ENCODE measurements around the gene HOXC13. TPM values are rescaled to one million over a fixed set of nuclear protein-coding genes. Genes with fewer than 3 reads are reported as not detected.

Gene HOXC13
- total RNA-seq, 2 experiments from 2014 or later, result not detected

GRCh38 chr12:53944209-53944608 is 5.6 kb downstream of the HOXC13 start:
- no peak overlapping the region for H3K27ac Mint-ChIP-seq
- intact Hi-C loops (cut with DNase I, micrococcal nuclease), result no loop called here
- Histone ChIP-seq H3K9me3 (ENCODE audit: control insufficient read depth in 1 of 2, insufficient read depth in 1 of 2, low read length in 2 of 2) (peaks cover 0 to 24% of the 10 kb centered on the region in 2 experiments), H3K27me3 (ENCODE audit: control insufficient read depth in 1 of 2, insufficient read depth in 2 of 2, low read length in 2 of 2) (peaks cover 88 to 97% of the 10 kb centered on the region in 2 experiments), H3K27ac (ENCODE audit: low read depth in 1 of 2, low read length in 2 of 2) (no peak overlapping the region), H3K4me3 (ENCODE audit: low read length) (no peak overlapping the region), H3K4me1 (ENCODE audit: insufficient read depth, low read length) (peaks cover 7% of the 10 kb centered on the region), H3K36me3 (ENCODE audit: insufficient read depth, low read length) (no peaks in the 10 kb centered on the region)
- H3K4me3 Mint-ChIP-seq, result no peak overlapping the region
- ATAC-seq (ENCODE audit: poor library complexity) (no peak), DNase-seq (no peak)
- H3K27me3 Mint-ChIP-seq, result peaks cover 95% of the 10 kb centered on the region
- CTCF ChIA-PET, result no interaction called here
- TF ChIP-seq CTCF (IDR thresholded peaks at IDR 0.05), result no peak
- no peaks in the 10 kb centered on the region for H3K36me3 Mint-ChIP-seq (ENCODE audit: low read depth)
- H3K9me3 Mint-ChIP-seq, result no peaks in the 10 kb centered on the region
- H3K4me1 Mint-ChIP-seq (ENCODE audit: low read depth), result peaks cover 6% of the 10 kb centered on the region
- POLR2A ChIA-PET, result no interaction called here

GRCh38 chr12:53944907-53945847 is 6.5 kb downstream of the HOXC13 start:
- H3K27me3 Mint-ChIP-seq, result peaks cover 99% of the 10 kb centered on the region
- H3K4me1 ChIP-seq (ENCODE audit: insufficient read depth, low read length), result peaks cover 5% of the 10 kb centered on the region
- peaks cover 89 to 97% of the 10 kb centered on the region in 2 experiments for H3K27me3 ChIP-seq (ENCODE audit: control insufficient read depth in 1 of 2, insufficient read depth in 2 of 2, low read length in 2 of 2)
- H3K4me3 Mint-ChIP-seq, result no peak overlapping the region
- H3K4me1 Mint-ChIP-seq (ENCODE audit: low read depth), result peaks cover 1% of the 10 kb centered on the region
- ChIA-PET CTCF (no interaction called here), POLR2A (no interaction called here)
- H3K36me3 ChIP-seq (ENCODE audit: insufficient read depth, low read length), result no peaks in the 10 kb centered on the region
- H3K9me3 ChIP-seq (ENCODE audit: control insufficient read depth in 1 of 2, insufficient read depth in 1 of 2, low read length in 2 of 2), result peaks cover 0 to 26% of the 10 kb centered on the region in 2 experiments
- no peak overlapping the region for H3K27ac ChIP-seq (ENCODE audit: low read depth in 1 of 2, low read length in 2 of 2)
- H3K27ac Mint-ChIP-seq, result no peak overlapping the region
- intact Hi-C loops (cut with DNase I, micrococcal nuclease), result no loop called here
- TF ChIP-seq CTCF (IDR thresholded peaks at IDR 0.05), result no peak
- ATAC-seq (ENCODE audit: poor library complexity) (no peak), DNase-seq (no peak)
- H3K36me3 Mint-ChIP-seq (ENCODE audit: low read depth), result no peaks in the 10 kb centered on the region
- no peak overlapping the region for H3K4me3 ChIP-seq (ENCODE audit: low read length)
- no peaks in the 10 kb centered on the region for H3K9me3 Mint-ChIP-seq

GRCh38 chr12:53947743-53948142 is 9.1 kb downstream of the HOXC13 start:
- ATAC-seq (ENCODE audit: poor library complexity), result no peak
- intact Hi-C loops (cut with DNase I, micrococcal nuclease), result no loop called here

More at GRCh38 chr12:53947743-53948142, 9.1 kb downstream of the HOXC13 start:
- H3K27ac Mint-ChIP-seq, result no peak overlapping the region
- ChIA-PET POLR2A (no interaction called here), CTCF (no interaction called here)
- no peaks in the 10 kb centered on the region for H3K36me3 ChIP-seq (ENCODE audit: insufficient read depth, low read length)
- H3K9me3 Mint-ChIP-seq, result no peaks in the 10 kb centered on the region
- H3K27me3 Mint-ChIP-seq, result peaks cover 99% of the 10 kb centered on the region
- H3K4me1 ChIP-seq (ENCODE audit: insufficient read depth, low read length), result peaks cover 20% of the 10 kb centered on the region
- no peak overlapping the region for H3K4me3 ChIP-seq (ENCODE audit: low read length)
- no peaks in the 10 kb centered on the region for H3K36me3 Mint-ChIP-seq (ENCODE audit: low read depth)
- H3K9me3 ChIP-seq (ENCODE audit: control insufficient read depth in 1 of 2, insufficient read depth in 1 of 2, low read length in 2 of 2), result peaks cover 4 to 49% of the 10 kb centered on the region in 2 experiments
- H3K27me3 ChIP-seq (ENCODE audit: control insufficient read depth in 1 of 2, insufficient read depth in 2 of 2, low read length in 2 of 2), result peaks cover 93 to 99% of the 10 kb centered on the region in 2 experiments
- no peak overlapping the region for H3K4me3 Mint-ChIP-seq
- DNase-seq, result no peak
- no peak for TF ChIP-seq CTCF (IDR thresholded peaks at IDR 0.05)
- H3K4me1 Mint-ChIP-seq (ENCODE audit: low read depth), result no peaks in the 10 kb centered on the region
- no peak overlapping the region for H3K27ac ChIP-seq (ENCODE audit: low read depth in 1 of 2, low read length in 2 of 2)

Data from CD4-positive, alpha-beta T cell (primary cell).